22Rv1 (cell line): Measurements from ENCODE around the gene FOXJ3.
"Not testable (repeated sequence)": the region's sequence is repeated elsewhere in the genome, so short reads cannot be mapped to it uniquely, and the experiment has no call there.

Source experiments
- H3K27ac ChIP-seq: fragments of 450-650 bp; 2 replicates; pipeline ENCODE4 v1.5.1; 2017
- ZFX ChIP-seq: fragments of 450-650 bp; IDR thresholded peaks from 2 replicates; pipeline ENCODE4 v1.6.1; 2017; ENCODE audit warnings: antibody characterized with exemption, borderline replicate concordance
- TF ChIP-seq, protein P1 (sequence below): fragments of 450-650 bp; IDR thresholded peaks from 2 replicates; pipeline ENCODE4 v1.5.1; 2017; ENCODE audit warnings: mild to moderate bottlenecking

FOXJ3 gene

DNA sequence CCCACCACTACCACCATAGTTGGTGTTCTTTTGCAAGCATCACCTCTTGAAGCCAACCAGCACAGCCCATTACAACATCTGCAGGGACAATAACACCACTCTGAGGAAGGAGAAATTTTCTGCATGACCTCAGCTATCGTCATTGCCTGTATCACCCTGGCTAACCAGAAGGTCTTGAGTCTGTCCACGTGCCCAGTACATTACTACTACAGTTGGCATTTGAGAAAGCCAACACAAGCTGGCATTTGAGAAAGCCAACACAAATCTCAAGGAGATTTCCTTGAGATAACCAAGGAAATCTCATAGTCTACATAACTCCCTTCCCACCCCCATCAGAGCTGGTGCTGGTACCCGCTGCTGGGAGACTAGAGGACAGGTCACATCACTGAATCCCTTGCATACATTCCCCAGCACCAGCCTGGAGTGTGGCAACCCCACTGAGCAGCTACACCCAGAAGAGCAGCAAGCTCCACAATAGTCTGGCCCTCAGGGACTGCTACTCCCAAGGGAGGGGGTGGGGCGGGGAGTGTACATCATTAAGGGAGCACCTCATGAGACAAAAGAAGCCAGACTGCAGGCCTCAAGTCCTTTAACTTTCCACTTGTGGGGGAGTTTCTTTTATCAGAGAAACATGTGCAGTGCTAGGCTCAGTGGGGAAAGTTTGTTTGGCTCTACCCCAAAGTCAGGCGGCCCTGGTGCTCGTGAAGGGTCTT, 124.5 kb downstream of the FOXJ3 start:
- no peak overlapping the region for H3K27ac ChIP-seq
- no peak for TF ChIP-seq ZFX
- TF ChIP-seq, protein P1, sequence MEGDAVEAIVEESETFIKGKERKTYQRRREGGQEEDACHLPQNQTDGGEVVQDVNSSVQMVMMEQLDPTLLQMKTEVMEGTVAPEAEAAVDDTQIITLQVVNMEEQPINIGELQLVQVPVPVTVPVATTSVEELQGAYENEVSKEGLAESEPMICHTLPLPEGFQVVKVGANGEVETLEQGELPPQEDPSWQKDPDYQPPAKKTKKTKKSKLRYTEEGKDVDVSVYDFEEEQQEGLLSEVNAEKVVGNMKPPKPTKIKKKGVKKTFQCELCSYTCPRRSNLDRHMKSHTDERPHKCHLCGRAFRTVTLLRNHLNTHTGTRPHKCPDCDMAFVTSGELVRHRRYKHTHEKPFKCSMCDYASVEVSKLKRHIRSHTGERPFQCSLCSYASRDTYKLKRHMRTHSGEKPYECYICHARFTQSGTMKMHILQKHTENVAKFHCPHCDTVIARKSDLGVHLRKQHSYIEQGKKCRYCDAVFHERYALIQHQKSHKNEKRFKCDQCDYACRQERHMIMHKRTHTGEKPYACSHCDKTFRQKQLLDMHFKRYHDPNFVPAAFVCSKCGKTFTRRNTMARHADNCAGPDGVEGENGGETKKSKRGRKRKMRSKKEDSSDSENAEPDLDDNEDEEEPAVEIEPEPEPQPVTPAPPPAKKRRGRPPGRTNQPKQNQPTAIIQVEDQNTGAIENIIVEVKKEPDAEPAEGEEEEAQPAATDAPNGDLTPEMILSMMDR, result no peak

DNA sequence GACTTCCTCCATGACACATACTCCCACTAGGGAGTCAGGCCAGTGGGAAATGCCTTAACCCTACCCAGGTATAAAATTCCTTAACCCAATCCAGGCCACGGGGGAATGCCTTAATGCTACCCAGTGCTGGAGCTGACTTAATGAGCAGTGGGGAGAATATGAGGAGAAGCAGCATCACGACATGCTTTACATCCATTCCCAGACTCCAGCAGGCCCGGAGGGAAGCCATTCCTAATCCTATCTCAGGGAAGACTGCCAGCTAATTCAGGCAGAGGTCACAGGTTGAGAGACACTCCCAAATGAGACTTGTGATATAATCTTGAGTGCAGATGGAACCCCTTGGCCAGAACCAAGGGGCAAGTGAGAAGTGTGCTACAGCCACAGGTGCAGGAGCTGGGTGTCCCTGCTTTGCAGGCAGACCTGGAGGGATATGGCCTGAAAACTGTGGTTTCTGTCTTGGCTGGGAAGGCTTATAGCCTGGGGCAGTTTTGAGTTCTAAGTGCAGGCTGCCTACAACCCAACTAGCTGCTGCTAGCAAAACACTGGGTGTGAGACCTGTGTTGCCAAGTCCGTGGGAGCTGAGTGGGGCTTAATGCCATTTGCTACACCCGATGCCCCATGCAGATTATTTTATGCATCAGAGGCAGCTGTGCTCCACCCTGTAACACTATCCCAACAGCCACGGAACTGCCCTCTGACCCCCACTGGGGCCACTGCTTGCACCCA, 125.3 kb downstream of the FOXJ3 start:
- no peak overlapping the region for H3K27ac ChIP-seq
- TF ChIP-seq, protein P1, result no peak
- TF ChIP-seq ZFX, result no peak

DNA sequence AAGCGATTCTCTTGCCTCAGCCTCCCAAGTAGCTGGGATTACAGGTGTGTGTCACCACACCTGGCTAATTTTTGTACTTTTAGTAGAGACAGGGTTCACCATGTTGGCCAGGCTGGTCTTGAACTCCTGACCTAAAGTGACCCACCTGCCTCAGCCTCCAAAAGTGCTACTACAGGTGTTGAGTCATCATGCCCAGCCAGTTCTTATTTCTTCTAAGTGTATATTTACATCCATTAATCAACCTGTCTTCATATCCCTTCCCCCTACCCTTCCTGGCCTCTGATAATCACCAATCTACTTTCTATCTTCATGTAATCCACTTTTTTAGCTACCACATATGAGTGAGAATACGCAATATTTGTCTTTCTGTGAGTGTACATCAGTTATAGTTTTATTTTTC, 128.1 kb downstream of the FOXJ3 start:
- H3K27ac ChIP-seq, result not testable (repeated sequence)

DNA sequence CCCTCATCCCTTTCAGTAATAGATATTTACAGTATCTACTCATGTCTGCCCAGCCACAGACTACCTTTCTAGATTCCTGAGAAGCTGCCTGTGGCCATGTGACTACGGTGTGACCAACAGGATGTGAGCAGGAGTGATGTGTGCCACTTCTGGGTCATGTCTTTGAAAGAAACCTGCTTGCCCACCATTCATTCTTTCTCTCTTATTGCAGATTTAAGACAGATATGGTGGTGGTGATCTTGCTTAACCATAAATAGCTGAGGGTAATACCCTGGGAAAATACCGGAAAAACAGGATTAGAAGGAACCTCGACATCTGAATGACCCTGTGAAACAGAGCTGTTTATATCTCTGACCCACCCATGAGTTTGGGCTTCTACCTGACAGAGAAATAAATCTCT, 128.9 kb downstream of the FOXJ3 start:
- TF ChIP-seq ZFX, result no peak
- TF ChIP-seq, protein P1, result no peak
- H3K27ac ChIP-seq, result no peak overlapping the region

DNA sequence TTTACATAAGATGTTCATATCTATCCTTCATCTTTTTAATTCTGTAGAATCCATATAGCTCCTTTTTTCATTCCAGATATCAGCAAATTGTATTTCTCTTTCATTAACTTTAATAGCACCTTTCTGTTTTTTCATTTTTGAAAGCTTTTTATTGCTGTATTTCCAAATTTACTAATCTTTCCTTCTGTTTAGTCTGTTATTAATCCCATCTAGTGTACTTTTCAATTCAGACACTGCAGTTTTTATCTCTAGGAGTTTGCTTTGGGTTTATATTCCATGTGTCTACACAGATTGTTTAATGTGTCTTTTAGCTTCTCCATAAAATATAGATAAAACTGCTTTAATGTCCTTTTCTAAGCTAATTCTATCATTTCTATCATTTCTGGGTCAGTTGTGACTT, 133.0 kb downstream of the FOXJ3 start:
- no peak for TF ChIP-seq ZFX
- TF ChIP-seq, protein P1, result no peak

DNA sequence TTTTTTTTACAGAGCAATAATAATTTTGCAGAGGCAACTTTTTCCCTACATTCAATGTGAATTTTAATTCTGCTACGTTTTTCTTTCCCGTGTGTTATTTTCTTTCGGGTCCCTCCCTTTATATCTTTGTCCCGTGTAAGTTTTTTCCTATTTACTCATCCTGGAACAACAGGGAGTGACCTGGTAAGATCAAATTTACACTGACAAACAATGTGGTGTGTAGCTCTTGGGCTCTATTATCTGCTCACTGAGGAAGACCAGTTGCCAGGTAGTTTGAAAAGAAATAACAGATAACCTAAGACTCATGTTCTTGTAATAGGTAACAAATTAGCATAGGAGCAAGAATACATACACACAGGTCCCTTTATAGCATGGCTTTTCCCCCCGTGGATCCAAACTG, 136.8 kb downstream of the FOXJ3 start:
- no peak for TF ChIP-seq ZFX
- TF ChIP-seq, protein P1, result no peak

More for the DNA sequence above, 133.0 kb downstream of the FOXJ3 start:
- H3K27ac ChIP-seq, result no peak overlapping the region

DNA sequence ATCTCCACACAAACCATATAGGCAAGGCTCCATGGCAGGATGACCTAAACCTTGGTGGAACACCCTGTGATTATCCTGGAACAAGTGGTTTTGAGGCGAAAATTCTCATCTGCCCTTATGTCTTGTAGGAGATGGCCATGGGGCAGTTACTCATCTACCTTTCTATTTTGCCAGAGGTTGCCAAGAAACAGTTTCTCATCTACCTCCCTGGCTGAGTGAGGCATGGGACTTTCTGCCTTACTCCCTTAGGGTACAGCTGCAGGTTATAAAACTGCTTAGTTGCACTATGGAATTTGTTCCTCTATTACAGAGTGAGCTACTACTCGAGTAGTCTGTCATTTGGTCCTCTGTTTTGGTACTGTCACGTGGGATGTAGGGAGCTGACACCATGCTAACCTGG, 139.2 kb downstream of the FOXJ3 start:
- TF ChIP-seq, protein P1, result no peak
- no peak for TF ChIP-seq ZFX
- no peak overlapping the region for H3K27ac ChIP-seq

More for the DNA sequence above, 136.8 kb downstream of the FOXJ3 start:
- no peak overlapping the region; the same call in 1 of the 2 replicates for H3K27ac ChIP-seq

DNA sequence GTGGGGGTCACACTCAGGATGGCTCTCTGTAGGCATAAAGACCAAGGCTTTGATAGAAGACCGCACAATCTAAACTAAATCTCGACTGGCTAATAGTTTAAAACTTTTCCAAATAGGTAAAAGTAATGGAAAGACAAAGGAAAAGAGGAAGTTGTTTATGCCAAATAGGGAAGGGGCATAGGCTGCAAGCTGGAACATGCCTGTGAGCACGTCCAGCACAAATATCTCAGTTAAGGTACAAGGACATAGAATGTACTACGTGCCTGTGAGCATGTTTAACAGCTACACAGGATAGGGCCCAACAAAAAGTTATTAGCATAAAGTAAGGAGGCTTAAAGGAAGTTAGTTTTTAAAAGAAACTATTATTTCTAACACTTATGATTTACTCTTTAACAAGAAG, 142.9 kb downstream of the FOXJ3 start:
- TF ChIP-seq, protein P1, result no peak
- no peak for TF ChIP-seq ZFX
- no peak overlapping the region for H3K27ac ChIP-seq
